Activated CD4-positive, CD25-positive, alpha-beta regulatory T cell (primary cell): Measurements from ENCODE around the gene ZBTB33.
A peak's percentile ranks its signal among the peaks of the same experiment; 100 is the strongest.

Experiments used
- DNase-seq, 4 experiments: peaks; one replicate each; lab custom pipeline; 2025; lab: John Stamatoyannopoulos, UW

ZBTB33 gene

GRCh38 chrX:120262859-120263708 is 12.5 kb downstream of the ZBTB33 start:
- no peak for DNase-seq

- DNase-seq, result no peak
Measured at GRCh38 chrX:120264341-120264740, 13.7 kb downstream of the ZBTB33 start.

- DNase-seq, result no peak
Measured at GRCh38 chrX:120269373-120270035, 18.9 kb downstream of the ZBTB33 start.

- DNase-seq, result no peak
Measured at GRCh38 chrX:120270567-120270966, 20.0 kb downstream of the ZBTB33 start.

- DNase-seq, result no peak
Measured at GRCh38 chrX:120271218-120271617, 20.6 kb downstream of the ZBTB33 start.

GRCh38 chrX:120274145-120274544 is 23.5 kb downstream of the ZBTB33 start:
- no peak for DNase-seq

GRCh38 chrX:120274958-120275357 is 24.3 kb downstream of the ZBTB33 start:
- DNase-seq, result no peak

GRCh38 chrX:120281021-120281624 is 30.5 kb downstream of the ZBTB33 start:
- no peak for DNase-seq

- DNase-seq, result no peak
Measured at GRCh38 chrX:120281761-120282160, 31.1 kb downstream of the ZBTB33 start.

- no peak for DNase-seq
Measured at GRCh38 chrX:120282697-120283096, 32.1 kb downstream of the ZBTB33 start.

- no peak for DNase-seq
Measured at GRCh38 chrX:120286733-120287512, 36.3 kb downstream of the ZBTB33 start.

- DNase-seq, result no peak
Measured at GRCh38 chrX:120287513-120288112, 37.0 kb downstream of the ZBTB33 start.

GRCh38 chrX:120290107-120290506 is 39.5 kb downstream of the ZBTB33 start:
- DNase-seq, result no peak

- no peak for DNase-seq
Measured at GRCh38 chrX:120291211-120291610, 40.6 kb downstream of the ZBTB33 start.

GRCh38 chrX:120293015-120293414 is 42.4 kb downstream of the ZBTB33 start:
- no peak for DNase-seq

- DNase-seq, result no peak
Measured at GRCh38 chrX:120294651-120295050, 44.0 kb downstream of the ZBTB33 start.

- no peak for DNase-seq
Measured at GRCh38 chrX:120297923-120298322, 47.3 kb downstream of the ZBTB33 start.

GRCh38 chrX:120299928-120300327 is 49.3 kb downstream of the ZBTB33 start:
- no peak for DNase-seq

- no peak for DNase-seq
Measured at GRCh38 chrX:120301497-120301896, 50.9 kb downstream of the ZBTB33 start.

- no peak for DNase-seq
Measured at GRCh38 chrX:120301960-120302359, 51.3 kb downstream of the ZBTB33 start.

GRCh38 chrX:120302434-120302833 is 51.8 kb downstream of the ZBTB33 start:
- DNase-seq, result peak in 1 of 4 experiments; percentile 8

- DNase-seq, result no peak
Measured at GRCh38 chrX:120304256-120304655, 53.6 kb downstream of the ZBTB33 start.
